ENCODE measurements around the gene PIEZO2. TPM values are rescaled to one million over a fixed set of nuclear protein-coding genes. Genes with fewer than 3 reads are reported as not detected.
A peak's percentile ranks its signal among the peaks of the same experiment; 100 is the strongest.

Gene PIEZO2
- polyA plus RNA-seq, 1 experiment: 4.6 TPM

DNA sequence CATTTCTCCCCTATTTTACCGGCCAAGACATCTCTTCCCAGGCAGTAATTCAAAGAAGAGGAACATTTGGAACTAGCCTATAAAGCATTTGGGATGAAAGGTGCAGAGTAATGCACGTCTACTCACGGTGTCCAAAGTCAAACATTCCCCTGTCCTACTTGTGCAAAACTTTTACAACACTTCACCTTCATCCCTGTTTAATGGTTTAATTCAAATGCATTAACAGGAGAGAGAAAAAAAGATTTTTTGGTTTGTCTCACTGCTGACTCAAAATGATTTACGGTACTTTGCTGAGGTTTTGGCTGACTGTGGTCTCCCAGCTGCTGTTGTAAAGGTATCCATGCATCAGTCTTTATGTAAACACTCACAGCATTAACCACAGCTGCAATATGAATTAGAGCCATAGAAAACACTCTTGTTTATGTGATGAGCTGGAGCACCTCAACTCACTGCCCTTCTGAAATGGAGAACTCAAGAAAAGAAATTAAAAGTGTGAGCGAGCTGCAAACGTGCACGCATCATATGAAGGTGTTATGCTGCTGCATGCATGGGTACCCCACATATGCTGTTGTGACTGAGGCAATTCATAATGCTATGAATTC lies 220.5 kb downstream of the PIEZO2 start:
- TF ChIP-seq, protein P1, sequence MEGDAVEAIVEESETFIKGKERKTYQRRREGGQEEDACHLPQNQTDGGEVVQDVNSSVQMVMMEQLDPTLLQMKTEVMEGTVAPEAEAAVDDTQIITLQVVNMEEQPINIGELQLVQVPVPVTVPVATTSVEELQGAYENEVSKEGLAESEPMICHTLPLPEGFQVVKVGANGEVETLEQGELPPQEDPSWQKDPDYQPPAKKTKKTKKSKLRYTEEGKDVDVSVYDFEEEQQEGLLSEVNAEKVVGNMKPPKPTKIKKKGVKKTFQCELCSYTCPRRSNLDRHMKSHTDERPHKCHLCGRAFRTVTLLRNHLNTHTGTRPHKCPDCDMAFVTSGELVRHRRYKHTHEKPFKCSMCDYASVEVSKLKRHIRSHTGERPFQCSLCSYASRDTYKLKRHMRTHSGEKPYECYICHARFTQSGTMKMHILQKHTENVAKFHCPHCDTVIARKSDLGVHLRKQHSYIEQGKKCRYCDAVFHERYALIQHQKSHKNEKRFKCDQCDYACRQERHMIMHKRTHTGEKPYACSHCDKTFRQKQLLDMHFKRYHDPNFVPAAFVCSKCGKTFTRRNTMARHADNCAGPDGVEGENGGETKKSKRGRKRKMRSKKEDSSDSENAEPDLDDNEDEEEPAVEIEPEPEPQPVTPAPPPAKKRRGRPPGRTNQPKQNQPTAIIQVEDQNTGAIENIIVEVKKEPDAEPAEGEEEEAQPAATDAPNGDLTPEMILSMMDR (IDR thresholded peaks at IDR 0.05; ENCODE audit: insufficient read depth, low read depth, low read length): no peak
- Histone ChIP-seq H3K27me3 (ENCODE audit: control insufficient read depth, insufficient read depth, low read length) (no peaks in the 10 kb centered on the region), H3K36me3 (ENCODE audit: control insufficient read depth, insufficient read depth, low read length) (no peaks in the 10 kb centered on the region), H3K4me3 (ENCODE audit: low read depth, low read length) (no peak overlapping the region)
- CTCF ChIA-PET: interaction anchor here (0.6 kb wide), 1 partner anchor 1463 kb away, joined by 3 read pairs; no protein-coding TSS in a partner anchor
- POLR2A ChIA-PET: no interaction called here
- DNase-seq (ENCODE audit: low read depth): no peak

DNA sequence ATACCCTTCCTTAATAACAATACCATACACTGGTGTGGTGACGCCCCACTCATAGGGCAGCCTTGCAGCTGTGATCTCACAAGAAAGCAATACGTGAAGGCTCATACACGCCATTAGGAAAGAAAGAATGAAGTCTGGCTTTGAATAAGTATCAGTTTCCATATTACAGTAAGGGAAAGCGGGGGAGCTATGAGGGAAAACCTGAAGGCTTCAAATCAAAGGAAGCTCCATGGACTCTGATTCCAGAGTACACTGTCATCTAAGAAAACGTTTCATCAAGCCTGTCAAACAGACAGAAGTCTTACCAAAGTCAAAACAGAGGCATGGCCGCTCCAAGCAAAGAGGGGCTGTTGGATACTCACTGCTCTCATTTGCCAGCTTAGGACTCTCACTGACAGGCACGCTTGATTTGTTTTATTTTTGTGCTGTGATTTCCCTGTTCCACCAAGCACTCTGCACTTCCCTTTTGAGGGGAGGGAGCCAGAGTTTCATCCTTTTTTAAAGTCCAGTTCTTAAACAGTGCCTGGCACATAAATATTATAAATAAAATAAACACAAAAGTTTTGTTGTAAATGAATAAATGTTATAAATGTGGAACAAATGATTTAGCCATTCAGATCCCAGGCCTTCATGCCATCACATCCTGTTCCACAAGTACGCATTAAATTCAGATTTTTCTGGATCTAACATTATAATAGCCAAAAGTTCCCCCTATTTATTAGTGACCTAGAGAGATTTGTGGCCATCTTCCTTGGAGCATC lies 221.2 kb downstream of the PIEZO2 start:
- DNase-seq (ENCODE audit: low read depth): no peak
- Histone ChIP-seq H3K27me3 (ENCODE audit: control insufficient read depth, insufficient read depth, low read length) (no peaks in the 10 kb centered on the region), H3K4me3 (ENCODE audit: low read depth, low read length) (no peak overlapping the region), H3K36me3 (ENCODE audit: control insufficient read depth, insufficient read depth, low read length) (no peaks in the 10 kb centered on the region)
- POLR2A ChIA-PET: no interaction called here
- CTCF ChIA-PET: interaction anchor here (0.6 to 1.2 kb wide), 3 partner anchors 9 to 1462 kb away, joined by 3 read pairs; no protein-coding TSS in a partner anchor
- TF ChIP-seq, protein P1 (IDR thresholded peaks at IDR 0.05; ENCODE audit: insufficient read depth, low read depth, low read length): no peak

DNA sequence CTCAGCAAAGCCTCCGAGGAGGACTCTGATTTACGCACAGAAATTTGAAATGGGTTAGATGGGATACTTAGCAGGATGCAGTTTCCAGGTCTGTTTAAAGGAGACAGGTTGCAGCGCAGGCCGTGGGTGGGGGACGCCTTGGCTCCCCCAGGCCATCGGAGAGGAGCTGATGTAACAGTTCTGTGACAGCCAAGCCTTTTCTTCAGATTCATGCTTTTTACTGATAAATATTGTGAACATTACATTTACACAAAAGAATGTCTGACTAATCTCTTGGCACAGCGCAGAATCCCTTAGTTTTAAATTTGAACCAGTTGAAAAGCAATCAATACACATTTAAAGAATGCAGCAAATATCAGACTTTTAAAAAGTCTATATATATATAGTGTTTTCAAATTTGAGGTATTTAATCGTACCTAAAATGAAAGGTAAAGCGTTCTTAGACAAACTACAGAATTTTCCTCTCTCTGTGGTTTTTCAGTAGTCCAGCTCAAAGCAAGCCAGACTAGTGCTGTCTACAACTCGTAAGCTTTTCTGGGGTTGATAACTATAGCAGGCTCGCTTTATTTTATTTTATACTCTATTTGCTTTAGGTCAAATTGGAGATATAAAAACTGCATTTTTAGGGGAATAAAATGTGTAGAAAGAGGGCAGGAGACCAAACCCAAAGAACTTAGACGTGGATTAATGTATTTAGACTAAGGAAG lies 221.9 kb downstream of the PIEZO2 start:
- H3K36me3 ChIP-seq (ENCODE audit: control insufficient read depth, insufficient read depth, low read length): no peaks in the 10 kb centered on the region
- ChIA-PET CTCF (interaction anchor here (0.8 to 1.2 kb wide), 2 partner anchors 10 to 569 kb away, joined by 3 read pairs; no protein-coding TSS in a partner anchor), POLR2A (no interaction called here)
- TF ChIP-seq, protein P1 (IDR thresholded peaks at IDR 0.05; ENCODE audit: insufficient read depth, low read depth, low read length): no peak
- no peaks in the 10 kb centered on the region for H3K27me3 ChIP-seq (ENCODE audit: control insufficient read depth, insufficient read depth, low read length)
- H3K4me3 ChIP-seq (ENCODE audit: low read depth, low read length): no peak overlapping the region
- peak; percentile 22 for DNase-seq (ENCODE audit: low read depth)

DNA sequence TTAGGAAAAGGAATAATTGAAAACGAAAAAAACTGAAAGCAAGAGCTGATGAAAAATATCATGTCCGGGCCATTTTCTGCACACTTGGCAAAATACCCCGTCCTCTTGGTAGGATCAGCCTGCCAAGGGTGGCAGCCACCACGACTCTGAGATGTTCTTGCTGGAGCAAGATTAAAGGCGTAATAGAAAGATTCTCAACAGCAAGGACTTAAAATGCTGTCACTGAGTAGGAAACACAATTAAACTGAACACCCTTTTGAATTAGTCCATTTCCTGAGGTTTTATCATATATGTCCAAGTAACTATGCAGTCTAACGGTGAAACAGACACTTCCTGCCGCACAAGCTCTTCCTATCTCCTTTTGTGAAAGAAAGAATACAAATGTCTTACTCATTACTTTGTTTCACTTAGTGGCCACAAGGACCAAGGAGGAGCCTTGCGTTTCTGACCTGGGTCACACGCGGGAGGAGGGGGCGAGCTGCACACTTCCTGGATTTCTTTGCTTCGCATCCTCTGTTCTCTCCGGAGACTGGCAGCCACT lies 222.7 kb downstream of the PIEZO2 start:
- H3K27me3 ChIP-seq (ENCODE audit: control insufficient read depth, insufficient read depth, low read length): no peaks in the 10 kb centered on the region
- ChIA-PET POLR2A (no interaction called here), CTCF (interaction anchor here (1.2 kb wide), 1 partner anchor 570 kb away, joined by 3 read pairs; no protein-coding TSS in a partner anchor)
- H3K36me3 ChIP-seq (ENCODE audit: control insufficient read depth, insufficient read depth, low read length): no peaks in the 10 kb centered on the region
- TF ChIP-seq, protein P1 (IDR thresholded peaks at IDR 0.05; ENCODE audit: insufficient read depth, low read depth, low read length): no peak
- no peak for DNase-seq (ENCODE audit: low read depth)
- no peak overlapping the region for H3K4me3 ChIP-seq (ENCODE audit: low read depth, low read length)

DNA sequence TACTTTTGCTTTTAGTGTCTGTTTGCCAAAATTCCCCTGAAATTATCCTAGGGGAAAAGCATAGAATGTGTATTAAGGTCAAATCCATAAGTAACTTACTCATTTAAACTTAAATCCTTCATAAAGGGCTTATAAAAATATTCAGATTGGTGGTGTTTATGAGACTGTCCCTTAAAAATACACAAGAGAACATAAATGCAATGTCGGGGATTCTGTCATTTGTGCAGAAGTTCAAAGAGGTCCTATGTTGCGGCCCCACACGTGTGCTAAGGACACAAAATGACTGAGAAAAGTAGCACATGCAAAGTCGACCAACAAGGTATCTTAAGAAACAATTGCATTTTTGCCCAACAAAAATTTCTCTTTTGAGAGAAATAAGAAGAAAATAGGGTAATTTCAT lies 225.1 kb downstream of the PIEZO2 start:
- POLR2A ChIA-PET: no interaction called here
- no peak for DNase-seq (ENCODE audit: low read depth)

More for the DNA sequence above, 225.1 kb downstream of the PIEZO2 start:
- TF ChIP-seq, protein P1 (IDR thresholded peaks at IDR 0.05; ENCODE audit: insufficient read depth, low read depth, low read length): no peak
- Histone ChIP-seq H3K27me3 (ENCODE audit: control insufficient read depth, insufficient read depth, low read length) (no peaks in the 10 kb centered on the region), H3K36me3 (ENCODE audit: control insufficient read depth, insufficient read depth, low read length) (no peaks in the 10 kb centered on the region), H3K4me3 (ENCODE audit: low read depth, low read length) (no peak overlapping the region)
- CTCF ChIA-PET: no interaction called here

Measured in BJ (cell line).